Ascending aorta (tissue), 2 donors: Measurements from ENCODE around the gene MYLK2. TPM values are rescaled to one million over a fixed set of nuclear protein-coding genes. Genes with fewer than 3 reads are reported as not detected.
A peak's percentile ranks its signal among the peaks of the same experiment; 100 is the strongest.

Experiments used
- DNase-seq, 2 donors: peaks; one replicate each; pipeline ENCODE4 v3.0.0-alpha.2; 2019; ENCODE audit warnings: low spot score in 2 of 2
- H3K27ac ChIP-seq, 2 donors: fragments of 200-600 bp; sonication (generic); one replicate each; pipeline ENCODE4 v1.5.1; 2016 to 2017; ENCODE audit warnings: mild to moderate bottlenecking in 1 of 2
- H3K27me3 ChIP-seq: fragments of 200-600 bp; sonication (generic); one replicate; pipeline ENCODE4 v1.5.1; 2017
- H3K36me3 ChIP-seq, 2 donors: fragments of 200-600 bp; sonication (generic); one replicate each; pipeline ENCODE4 v1.5.1; 2016
- H3K4me1 ChIP-seq, 2 donors: fragments of 200-600 bp; sonication (generic); one replicate each; pipeline ENCODE4 v1.5.1; 2016 to 2017; ENCODE audit warnings: mild to moderate bottlenecking in 1 of 2
- H3K4me3 ChIP-seq, 2 donors: fragments of 200-600 bp; sonication (generic); one replicate each; pipeline ENCODE4 v1.5.1; 2016 to 2017; ENCODE audit warnings: mild to moderate bottlenecking in 1 of 2
- H3K9me3 ChIP-seq, 2 donors: fragments of 200-600 bp; sonication (generic); one replicate each; pipeline ENCODE4 v1.5.1; 2016
- CTCF ChIP-seq, 3 experiments: fragments of 200-600 bp in 2 of 3; fragments of 450-650 bp in 1 of 3; sonication (generic) in 2 of 3; IDR thresholded peaks; one replicate each; pipeline ENCODE4 v1.5.1; 2016 to 2019; ENCODE audit warnings: antibody characterized with exemption in 3 of 3, mild to moderate bottlenecking in 1 of 3, moderate library complexity in 1 of 3
- intact Hi-C: fragments of 100-400 bp; cut with DNase I; formaldehyde crosslinking; loops from one replicate; pipeline ENCODE4 v1.15.1; 2023
- total RNA-seq: library from RNA; depleted of rRNA; stranded (reverse); fragments of >200 nt; gene quantifications from one replicate; pipeline ENCODE4 v1.1.0, GENCODE V29; 2016

The MYLK2 gene
- total RNA-seq, 1 donor from 2014 or later = not detected

GRCh38 chr20:31863296-31864085 is 44.3 kb downstream of the MYLK2 start:
- peak in 1 of 2 donors; percentile 47 for DNase-seq
- H3K9me3 ChIP-seq = no peaks in the 10 kb centered on the region
- intact Hi-C loops = loop anchor here (5.0 kb wide), 1 partner anchor 54 kb away; no protein-coding TSS in a partner anchor
- H3K27ac ChIP-seq = no peak overlapping the region
- TF ChIP-seq CTCF (IDR thresholded peaks at IDR 0.05) = no peak
- no peaks in the 10 kb centered on the region for H3K27me3 ChIP-seq
- no peak overlapping the region for H3K4me3 ChIP-seq
- H3K4me1 ChIP-seq = peaks cover 10 to 11% of the 10 kb centered on the region in 2 donors
- H3K36me3 ChIP-seq = no peaks in the 10 kb centered on the region

- peak in 1 of 2 donors; percentile 52 for DNase-seq
- TF ChIP-seq CTCF (IDR thresholded peaks at IDR 0.05) = no peak
- Histone ChIP-seq H3K4me1 (peaks cover 15 to 23% of the 10 kb centered on the region in 2 donors), H3K9me3 (no peaks in the 10 kb centered on the region), H3K27ac (no peak overlapping the region), H3K4me3 (no peak overlapping the region), H3K27me3 (no peaks in the 10 kb centered on the region), H3K36me3 (no peaks in the 10 kb centered on the region)
- intact Hi-C loops = loop anchor here (5.0 kb wide), 1 partner anchor 53 kb away; no protein-coding TSS in a partner anchor
These were observed 45.6 kb downstream of the MYLK2 start for GRCh38 chr20:31864521-31865400.

GRCh38 chr20:31866221-31866620 is 47.1 kb downstream of the MYLK2 start:
- peak in 1 of 2 donors; percentile 15 for DNase-seq
- no peaks in the 10 kb centered on the region for H3K36me3 ChIP-seq
- H3K27me3 ChIP-seq = no peaks in the 10 kb centered on the region
- intact Hi-C loops = no loop called here
- peaks cover 6 to 21% of the 10 kb centered on the region in 2 donors for H3K4me1 ChIP-seq
- no peak overlapping the region for H3K27ac ChIP-seq
- no peak overlapping the region for H3K4me3 ChIP-seq
- H3K9me3 ChIP-seq = no peaks in the 10 kb centered on the region
- TF ChIP-seq CTCF (IDR thresholded peaks at IDR 0.05) = no peak

GRCh38 chr20:31868853-31869672 is 49.9 kb downstream of the MYLK2 start:
- no peak for TF ChIP-seq CTCF (IDR thresholded peaks at IDR 0.05)
- peak overlapping the region in 1 of 2 donors; percentile 68 for H3K27ac ChIP-seq
- peaks cover 5 to 21% of the 10 kb centered on the region in 2 donors for H3K4me1 ChIP-seq
- H3K9me3 ChIP-seq = no peaks in the 10 kb centered on the region
- H3K36me3 ChIP-seq = no peaks in the 10 kb centered on the region
- intact Hi-C loops = no loop called here
- no peaks in the 10 kb centered on the region for H3K27me3 ChIP-seq
- DNase-seq = peak in 1 of 2 donors; percentile 53
- H3K4me3 ChIP-seq = peak overlapping the region; percentile 88 to 90

GRCh38 chr20:31869673-31869941 is 50.5 kb downstream of the MYLK2 start:
- H3K27me3 ChIP-seq = no peaks in the 10 kb centered on the region
- no peaks in the 10 kb centered on the region for H3K36me3 ChIP-seq
- H3K9me3 ChIP-seq = no peaks in the 10 kb centered on the region
- DNase-seq = peak in 1 of 2 donors; percentile 55
- H3K27ac ChIP-seq = peak overlapping the region; percentile 41 to 68
- intact Hi-C loops = no loop called here
- H3K4me3 ChIP-seq = peak overlapping the region; percentile 88 to 90
- H3K4me1 ChIP-seq = peaks cover 5 to 21% of the 10 kb centered on the region in 2 donors
- TF ChIP-seq CTCF (IDR thresholded peaks at IDR 0.05) = no peak
